Measurements from ENCODE around the gene PTPN6. TPM values are rescaled to one million over a fixed set of nuclear protein-coding genes. Genes with fewer than 3 reads are reported as not detected.

The PTPN6 gene
- total and polyA plus RNA-seq, 10 of the 15 experiments (the other 5 are each of a cell fraction or from before 2014, with no cell fraction given), result 229 to 457 (median 370) TPM

- no peak for TF ChIP-seq NFXL1 (IDR thresholded peaks at IDR 0.05; ENCODE audit: borderline replicate concordance)
- TF ChIP-seq, protein P1, sequence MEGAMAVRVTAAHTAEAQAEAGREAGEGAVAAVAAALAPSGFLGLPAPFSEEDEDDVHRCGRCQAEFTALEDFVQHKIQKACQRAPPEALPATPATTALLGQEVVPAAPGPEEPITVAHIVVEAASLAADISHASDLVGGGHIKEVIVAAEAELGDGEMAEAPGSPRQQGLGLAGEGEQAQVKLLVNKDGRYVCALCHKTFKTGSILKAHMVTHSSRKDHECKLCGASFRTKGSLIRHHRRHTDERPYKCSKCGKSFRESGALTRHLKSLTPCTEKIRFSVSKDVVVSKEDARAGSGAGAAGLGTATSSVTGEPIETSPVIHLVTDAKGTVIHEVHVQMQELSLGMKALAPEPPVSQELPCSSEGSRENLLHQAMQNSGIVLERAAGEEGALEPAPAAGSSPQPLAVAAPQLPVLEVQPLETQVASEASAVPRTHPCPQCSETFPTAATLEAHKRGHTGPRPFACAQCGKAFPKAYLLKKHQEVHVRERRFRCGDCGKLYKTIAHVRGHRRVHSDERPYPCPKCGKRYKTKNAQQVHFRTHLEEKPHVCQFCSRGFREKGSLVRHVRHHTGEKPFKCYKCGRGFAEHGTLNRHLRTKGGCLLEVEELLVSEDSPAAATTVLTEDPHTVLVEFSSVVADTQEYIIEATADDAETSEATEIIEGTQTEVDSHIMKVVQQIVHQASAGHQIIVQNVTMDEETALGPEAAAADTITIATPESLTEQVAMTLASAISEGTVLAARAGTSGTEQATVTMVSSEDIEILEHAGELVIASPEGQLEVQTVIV (IDR thresholded peaks at IDR 0.05; ENCODE audit: borderline replicate concordance, partially characterized antibody), result no peak
- TF ChIP-seq, protein P2, sequence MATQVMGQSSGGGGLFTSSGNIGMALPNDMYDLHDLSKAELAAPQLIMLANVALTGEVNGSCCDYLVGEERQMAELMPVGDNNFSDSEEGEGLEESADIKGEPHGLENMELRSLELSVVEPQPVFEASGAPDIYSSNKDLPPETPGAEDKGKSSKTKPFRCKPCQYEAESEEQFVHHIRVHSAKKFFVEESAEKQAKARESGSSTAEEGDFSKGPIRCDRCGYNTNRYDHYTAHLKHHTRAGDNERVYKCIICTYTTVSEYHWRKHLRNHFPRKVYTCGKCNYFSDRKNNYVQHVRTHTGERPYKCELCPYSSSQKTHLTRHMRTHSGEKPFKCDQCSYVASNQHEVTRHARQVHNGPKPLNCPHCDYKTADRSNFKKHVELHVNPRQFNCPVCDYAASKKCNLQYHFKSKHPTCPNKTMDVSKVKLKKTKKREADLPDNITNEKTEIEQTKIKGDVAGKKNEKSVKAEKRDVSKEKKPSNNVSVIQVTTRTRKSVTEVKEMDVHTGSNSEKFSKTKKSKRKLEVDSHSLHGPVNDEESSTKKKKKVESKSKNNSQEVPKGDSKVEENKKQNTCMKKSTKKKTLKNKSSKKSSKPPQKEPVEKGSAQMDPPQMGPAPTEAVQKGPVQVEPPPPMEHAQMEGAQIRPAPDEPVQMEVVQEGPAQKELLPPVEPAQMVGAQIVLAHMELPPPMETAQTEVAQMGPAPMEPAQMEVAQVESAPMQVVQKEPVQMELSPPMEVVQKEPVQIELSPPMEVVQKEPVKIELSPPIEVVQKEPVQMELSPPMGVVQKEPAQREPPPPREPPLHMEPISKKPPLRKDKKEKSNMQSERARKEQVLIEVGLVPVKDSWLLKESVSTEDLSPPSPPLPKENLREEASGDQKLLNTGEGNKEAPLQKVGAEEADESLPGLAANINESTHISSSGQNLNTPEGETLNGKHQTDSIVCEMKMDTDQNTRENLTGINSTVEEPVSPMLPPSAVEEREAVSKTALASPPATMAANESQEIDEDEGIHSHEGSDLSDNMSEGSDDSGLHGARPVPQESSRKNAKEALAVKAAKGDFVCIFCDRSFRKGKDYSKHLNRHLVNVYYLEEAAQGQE (IDR thresholded peaks at IDR 0.05; ENCODE audit: low read depth, low read length), result 0 out of 2 replicates have a peak, but pooled peaks have one; percentile 44
- peak; percentile 99 for TF ChIP-seq NR2F1 (conservative IDR thresholded peaks at IDR 0.05)
- TF ChIP-seq PAX5 (IDR thresholded peaks at IDR 0.05; ENCODE audit: borderline replicate concordance, low read depth, low read length), result peak; percentile 21; the same call in 1 of the 2 replicates
- TF ChIP-seq MEF2B (IDR thresholded peaks at IDR 0.05; ENCODE audit: partially characterized antibody, poor library complexity, severe bottlenecking), result peak; percentile 99
- no peak for TF ChIP-seq ATF2 (IDR thresholded peaks at IDR 0.05; ENCODE audit: low read length)
- TF ChIP-seq, protein P3, sequence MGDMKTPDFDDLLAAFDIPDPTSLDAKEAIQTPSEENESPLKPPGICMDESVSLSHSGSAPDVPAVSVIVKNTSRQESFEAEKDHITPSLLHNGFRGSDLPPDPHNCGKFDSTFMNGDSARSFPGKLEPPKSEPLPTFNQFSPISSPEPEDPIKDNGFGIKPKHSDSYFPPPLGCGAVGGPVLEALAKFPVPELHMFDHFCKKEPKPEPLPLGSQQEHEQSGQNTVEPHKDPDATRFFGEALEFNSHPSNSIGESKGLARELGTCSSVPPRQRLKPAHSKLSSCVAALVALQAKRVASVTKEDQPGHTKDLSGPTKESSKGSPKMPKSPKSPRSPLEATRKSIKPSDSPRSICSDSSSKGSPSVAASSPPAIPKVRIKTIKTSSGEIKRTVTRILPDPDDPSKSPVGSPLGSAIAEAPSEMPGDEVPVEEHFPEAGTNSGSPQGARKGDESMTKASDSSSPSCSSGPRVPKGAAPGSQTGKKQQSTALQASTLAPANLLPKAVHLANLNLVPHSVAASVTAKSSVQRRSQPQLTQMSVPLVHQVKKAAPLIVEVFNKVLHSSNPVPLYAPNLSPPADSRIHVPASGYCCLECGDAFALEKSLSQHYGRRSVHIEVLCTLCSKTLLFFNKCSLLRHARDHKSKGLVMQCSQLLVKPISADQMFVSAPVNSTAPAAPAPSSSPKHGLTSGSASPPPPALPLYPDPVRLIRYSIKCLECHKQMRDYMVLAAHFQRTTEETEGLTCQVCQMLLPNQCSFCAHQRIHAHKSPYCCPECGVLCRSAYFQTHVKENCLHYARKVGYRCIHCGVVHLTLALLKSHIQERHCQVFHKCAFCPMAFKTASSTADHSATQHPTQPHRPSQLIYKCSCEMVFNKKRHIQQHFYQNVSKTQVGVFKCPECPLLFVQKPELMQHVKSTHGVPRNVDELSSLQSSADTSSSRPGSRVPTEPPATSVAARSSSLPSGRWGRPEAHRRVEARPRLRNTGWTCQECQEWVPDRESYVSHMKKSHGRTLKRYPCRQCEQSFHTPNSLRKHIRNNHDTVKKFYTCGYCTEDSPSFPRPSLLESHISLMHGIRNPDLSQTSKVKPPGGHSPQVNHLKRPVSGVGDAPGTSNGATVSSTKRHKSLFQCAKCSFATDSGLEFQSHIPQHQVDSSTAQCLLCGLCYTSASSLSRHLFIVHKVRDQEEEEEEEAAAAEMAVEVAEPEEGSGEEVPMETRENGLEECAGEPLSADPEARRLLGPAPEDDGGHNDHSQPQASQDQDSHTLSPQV (IDR thresholded peaks at IDR 0.05), result peak; percentile 42
- TF ChIP-seq NR2C2 (IDR thresholded peaks at IDR 0.05; ENCODE audit: borderline replicate concordance, control insufficient read depth, insufficient read length, low read depth), result no peak
- TF ChIP-seq, protein P4, sequence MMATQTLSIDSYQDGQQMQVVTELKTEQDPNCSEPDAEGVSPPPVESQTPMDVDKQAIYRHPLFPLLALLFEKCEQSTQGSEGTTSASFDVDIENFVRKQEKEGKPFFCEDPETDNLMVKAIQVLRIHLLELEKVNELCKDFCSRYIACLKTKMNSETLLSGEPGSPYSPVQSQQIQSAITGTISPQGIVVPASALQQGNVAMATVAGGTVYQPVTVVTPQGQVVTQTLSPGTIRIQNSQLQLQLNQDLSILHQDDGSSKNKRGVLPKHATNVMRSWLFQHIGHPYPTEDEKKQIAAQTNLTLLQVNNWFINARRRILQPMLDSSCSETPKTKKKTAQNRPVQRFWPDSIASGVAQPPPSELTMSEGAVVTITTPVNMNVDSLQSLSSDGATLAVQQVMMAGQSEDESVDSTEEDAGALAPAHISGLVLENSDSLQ (IDR thresholded peaks at IDR 0.05), result peak; percentile 37; the same call in 1 of the 2 replicates
- no peak for TF ChIP-seq SUPT20H (IDR thresholded peaks at IDR 0.05; ENCODE audit: borderline replicate concordance, control insufficient read depth, low read depth, low read length)
- 0 out of 2 replicates have a peak, but pooled peaks have one; percentile 63 for TF ChIP-seq RCOR1 (conservative IDR thresholded peaks at IDR 0.05; ENCODE audit: low read depth, low read length)
- TF ChIP-seq ATF7 (IDR thresholded peaks at IDR 0.05; ENCODE audit: low read depth), result peak; percentile 97
These were observed 8.1 kb downstream of the PTPN6 start (continued) for GRCh38 chr12:6959058-6959804.

All from GM12878 (cell line).